Mesendoderm (in vitro differentiated cells): Measurements from ENCODE around the gene CFH. TPM values are rescaled to one million over a fixed set of nuclear protein-coding genes. Genes with fewer than 3 reads are reported as not detected.

Source experiments
- DNase-seq: peaks from one replicate; pipeline ENCODE4 v3.0.0; 2013
- H2AK5ac ChIP-seq: 2 replicates; pipeline ENCODE4 v1.6.1; 2013; ENCODE audit warnings: low read length, inconsistent platforms
- H2BK120ac ChIP-seq: 2 replicates; pipeline ENCODE4 v1.6.1; 2013; ENCODE audit warnings: low read depth, mild to moderate bottlenecking, low read length, moderate library complexity, mixed read lengths
- H2BK15ac ChIP-seq: replicated peaks from 2 replicates; pipeline ENCODE4 v1.6.1; 2013; ENCODE audit warnings: low read depth, mild to moderate bottlenecking, moderate library complexity
- H2BK5ac ChIP-seq: 2 replicates; pipeline ENCODE4 v1.6.1; 2013; ENCODE audit warnings: low read length, inconsistent platforms
- H3K18ac ChIP-seq: 2 replicates; pipeline ENCODE4 v1.6.1; 2013; ENCODE audit warnings: mild to moderate bottlenecking, low read length, mixed read lengths
- H3K23ac ChIP-seq: one replicate; pipeline ENCODE4 v1.6.1; 2013; ENCODE audit warnings: low read length
- H3K27ac ChIP-seq: 2 replicates; pipeline ENCODE4 v1.5.1; 2013; ENCODE audit warnings: low read depth, mild to moderate bottlenecking, inconsistent platforms, low read length, moderate library complexity
- H3K27me3 ChIP-seq: 2 replicates; pipeline ENCODE4 v1.6.1; 2013; ENCODE audit warnings: low read length, control low read depth, mild to moderate bottlenecking, inconsistent platforms; ENCODE audit not compliant: insufficient read depth, poor library complexity
- H3K36me3 ChIP-seq: 2 replicates; pipeline ENCODE4 v1.6.1; 2013; ENCODE audit warnings: low read length, inconsistent platforms; ENCODE audit not compliant: control insufficient read depth, insufficient read depth
- H3K4ac ChIP-seq: one replicate; pipeline ENCODE4 v1.6.1; 2013; ENCODE audit warnings: low read depth, mild to moderate bottlenecking, low read length, moderate library complexity
- H3K4me1 ChIP-seq: 2 replicates; pipeline ENCODE4 v1.6.1; 2013; ENCODE audit warnings: low read depth, low read length, inconsistent platforms; ENCODE audit not compliant: control insufficient read depth
- H3K4me2 ChIP-seq: 2 replicates; pipeline ENCODE4 v1.6.1; 2013; ENCODE audit warnings: low read length
- H3K4me3 ChIP-seq: 2 replicates; pipeline ENCODE4 v1.5.1; 2013; ENCODE audit warnings: mild to moderate bottlenecking, low read length
- H3K56ac ChIP-seq: one replicate; pipeline ENCODE4 v1.6.1; 2013; ENCODE audit warnings: low read length
- H3K79me1 ChIP-seq: 2 replicates; pipeline ENCODE4 v1.6.1; 2013; ENCODE audit warnings: low read length, inconsistent platforms
- H3K79me2 ChIP-seq: 2 replicates; pipeline ENCODE4 v1.6.1; 2013; ENCODE audit warnings: mild to moderate bottlenecking, low read length; ENCODE audit not compliant: control insufficient read depth, insufficient read depth
- H3K9ac ChIP-seq: 2 replicates; pipeline ENCODE4 v1.6.1; 2013; ENCODE audit warnings: low read length, inconsistent platforms
- H4K5ac ChIP-seq: one replicate; pipeline ENCODE4 v1.6.1; 2013; ENCODE audit warnings: low read length
- H4K8ac ChIP-seq: one replicate; pipeline ENCODE4 v1.6.1; 2013; ENCODE audit warnings: low read depth, mild to moderate bottlenecking, control low read depth, low read length, moderate library complexity
- WGBS: extraction: QIAGEN DNeasy Blood & Tissue Kit; methylation state at CpG from one replicate; pipeline ENCODE4 v1.1.7; 2013; ENCODE audit warnings: low lambda C conversion rate, missing lambda C conversion rate; ENCODE audit not compliant: insufficient coverage; ENCODE audit errors: extremely low coverage; 5-methylcytosine and 5-hydroxymethylcytosine counted together
- polyA plus RNA-seq, 2 experiments: library from polyadenylated mRNA; stranded (reverse); fragments of 200-250 nt; gene quantifications; one replicate each; pipeline ENCODE4 v1.2.3, GENCODE V29; 2013

The CFH gene
- polyA plus RNA-seq (2013, experiment 1 of 2) = 0.01 TPM
- polyA plus RNA-seq (2013, experiment 2 of 2) = not detected

- no CpG with 5 or more reads among the region's 5 CpGs for WGBS
- no peak within 1 kb of the TSS for H2BK5ac ChIP-seq
Measured at GRCh38 chr1:196651637-196652215, at the start of gene CFH. Gene CFH, plus strand, starts transcription at chr1:196652043. Its CDS starts 75 bp downstream, at chr1:196652118.

GRCh38 chr1:196603651-196604050 lies 48.2 kb upstream of the CFH start:
- H2BK5ac ChIP-seq = no peak overlapping the region
- no peaks in the 10 kb centered on the region for H3K27me3 ChIP-seq
- no peak overlapping the region for H3K27ac ChIP-seq
- H3K4ac ChIP-seq = no peak overlapping the region
- no peak for DNase-seq
- no peak overlapping the region for H2BK15ac ChIP-seq
- H3K36me3 ChIP-seq = no peaks in the 10 kb centered on the region
- H3K79me2 ChIP-seq = peaks cover 23% of the 10 kb centered on the region
- no peak overlapping the region for H3K4me2 ChIP-seq
- H3K4me1 ChIP-seq = peaks cover 4% of the 10 kb centered on the region
- no peak overlapping the region for H3K23ac ChIP-seq
- H3K79me1 ChIP-seq = peaks cover 10% of the 10 kb centered on the region
- H2BK120ac ChIP-seq = no peak overlapping the region
- H4K5ac ChIP-seq = no peak overlapping the region
- no peak overlapping the region for H3K18ac ChIP-seq
- no peak overlapping the region for H2AK5ac ChIP-seq
- no peak overlapping the region for H3K9ac ChIP-seq
- H4K8ac ChIP-seq = no peak overlapping the region
- H3K4me3 ChIP-seq = no peak overlapping the region
- H3K56ac ChIP-seq = no peak overlapping the region

More at GRCh38 chr1:196651637-196652215, at the start of gene CFH:
- DNase-seq = no peak
- Histone ChIP-seq H3K36me3 (no peaks in the 10 kb centered on the region), H3K79me1 (no peaks in the 10 kb centered on the region), H3K56ac (no peak within 1 kb of the TSS), H2BK15ac (no peak within 1 kb of the TSS), H3K4me1 (no peaks in the 10 kb centered on the region), H3K27me3 (no peaks in the 10 kb centered on the region), H3K18ac (no peak within 1 kb of the TSS), H3K79me2 (no peaks in the 10 kb centered on the region), H3K27ac (no peak within 1 kb of the TSS), H3K4me2 (no peak within 1 kb of the TSS), H3K9ac (no peak within 1 kb of the TSS), H2BK120ac (no peak within 1 kb of the TSS), H3K4me3 (no peak within 1 kb of the TSS), H2AK5ac (no peak within 1 kb of the TSS), H3K4ac (no peak within 1 kb of the TSS), H4K8ac (no peak within 1 kb of the TSS), H3K23ac (no peak within 1 kb of the TSS), H4K5ac (no peak within 1 kb of the TSS)

GRCh38 chr1:196607981-196608380 lies 43.9 kb upstream of the CFH start:
- Histone ChIP-seq H4K8ac (no peak overlapping the region), H3K4me2 (peak overlapping the region; percentile 42), H3K27me3 (no peaks in the 10 kb centered on the region), H3K4me1 (peaks cover 4% of the 10 kb centered on the region), H3K9ac (peak overlapping the region; percentile 70), H3K4ac (peak overlapping the region; percentile 41), H2BK120ac (no peak overlapping the region), H2AK5ac (no peak overlapping the region), H3K36me3 (no peaks in the 10 kb centered on the region), H3K79me1 (peaks cover 6% of the 10 kb centered on the region), H2BK5ac (peak overlapping the region; percentile 58), H3K79me2 (peaks cover 15% of the 10 kb centered on the region), H3K56ac (peak overlapping the region; percentile 88), H3K18ac (peak overlapping the region; percentile 76), H4K5ac (no peak overlapping the region), H3K23ac (no peak overlapping the region), H2BK15ac (no peak overlapping the region), H3K27ac (peak overlapping the region; percentile 92), H3K4me3 (peak overlapping the region; percentile 74)
- no peak for DNase-seq
- no CpG with 5 or more reads among the region's 8 CpGs for WGBS

- H4K8ac ChIP-seq = no peak within 1 kb of the TSS
- H2AK5ac ChIP-seq = no peak within 1 kb of the TSS
- H3K79me2 ChIP-seq = peaks cover 15% of the 10 kb centered on the region
- H3K4me3 ChIP-seq = peak within 1 kb of the TSS; percentile 74
- H3K4me2 ChIP-seq = peak within 1 kb of the TSS; percentile 79
- H3K36me3 ChIP-seq = no peaks in the 10 kb centered on the region
- H3K4me1 ChIP-seq = peaks cover 4% of the 10 kb centered on the region
- H3K9ac ChIP-seq = peak within 1 kb of the TSS; percentile 80
- peak within 1 kb of the TSS; percentile 23 for H4K5ac ChIP-seq
- peak within 1 kb of the TSS; percentile 63 for H3K4ac ChIP-seq
- H2BK120ac ChIP-seq = no peak within 1 kb of the TSS
- peak within 1 kb of the TSS; percentile 92 for H3K27ac ChIP-seq
- H3K56ac ChIP-seq = peak within 1 kb of the TSS; percentile 89
- H2BK15ac ChIP-seq = no peak within 1 kb of the TSS
- DNase-seq = peak; percentile 99
- H3K23ac ChIP-seq = peak within 1 kb of the TSS; percentile 68
- peak within 1 kb of the TSS; percentile 58 for H2BK5ac ChIP-seq
- H3K79me1 ChIP-seq = peaks cover 6% of the 10 kb centered on the region
- no peaks in the 10 kb centered on the region for H3K27me3 ChIP-seq
- H3K18ac ChIP-seq = peak within 1 kb of the TSS; percentile 76
- no CpG with 5 or more reads among the region's 43 CpGs for WGBS
Measured at GRCh38 chr1:196608390-196609369, 43.2 kb upstream of the CFH start, which contains the start of gene KCNT2. Gene KCNT2, minus strand, starts transcription at chr1:196608440. Its CDS starts 131 bp downstream, at chr1:196608309.

- Histone ChIP-seq H4K5ac (peak overlapping the region; percentile 23), H3K27ac (peak overlapping the region; percentile 35), H2BK120ac (no peak overlapping the region), H2BK5ac (peak overlapping the region; percentile 54), H3K36me3 (no peaks in the 10 kb centered on the region), H3K4me2 (peak overlapping the region; percentile 79), H3K4ac (no peak overlapping the region), H3K56ac (peak overlapping the region; percentile 89), H3K79me1 (peaks cover 6% of the 10 kb centered on the region), H3K9ac (peak overlapping the region; percentile 80), H3K4me3 (peak overlapping the region; percentile 41), H2AK5ac (no peak overlapping the region), H3K4me1 (peaks cover 4% of the 10 kb centered on the region), H3K18ac (peak overlapping the region; percentile 76), H4K8ac (no peak overlapping the region), H2BK15ac (no peak overlapping the region), H3K23ac (peak overlapping the region; percentile 68), H3K27me3 (no peaks in the 10 kb centered on the region), H3K79me2 (peaks cover 13% of the 10 kb centered on the region)
- no CpG with 5 or more reads among the region's 10 CpGs for WGBS
- no peak for DNase-seq
Measured at GRCh38 chr1:196609370-196609737, 42.5 kb upstream of the CFH start.
